Glomerular visceral epithelial cell (primary cell): Measurements from ENCODE around the gene DPP7.
"Not testable (repeated sequence)": the region's sequence is repeated elsewhere in the genome, so short reads cannot be mapped to it uniquely, and the experiment has no call there.

Experiments used
- DNase-seq: peaks from one replicate; pipeline ENCODE4 v3.0.0-alpha.2; 2016; ENCODE audit errors: extremely low spot score

DPP7 gene

DNA sequence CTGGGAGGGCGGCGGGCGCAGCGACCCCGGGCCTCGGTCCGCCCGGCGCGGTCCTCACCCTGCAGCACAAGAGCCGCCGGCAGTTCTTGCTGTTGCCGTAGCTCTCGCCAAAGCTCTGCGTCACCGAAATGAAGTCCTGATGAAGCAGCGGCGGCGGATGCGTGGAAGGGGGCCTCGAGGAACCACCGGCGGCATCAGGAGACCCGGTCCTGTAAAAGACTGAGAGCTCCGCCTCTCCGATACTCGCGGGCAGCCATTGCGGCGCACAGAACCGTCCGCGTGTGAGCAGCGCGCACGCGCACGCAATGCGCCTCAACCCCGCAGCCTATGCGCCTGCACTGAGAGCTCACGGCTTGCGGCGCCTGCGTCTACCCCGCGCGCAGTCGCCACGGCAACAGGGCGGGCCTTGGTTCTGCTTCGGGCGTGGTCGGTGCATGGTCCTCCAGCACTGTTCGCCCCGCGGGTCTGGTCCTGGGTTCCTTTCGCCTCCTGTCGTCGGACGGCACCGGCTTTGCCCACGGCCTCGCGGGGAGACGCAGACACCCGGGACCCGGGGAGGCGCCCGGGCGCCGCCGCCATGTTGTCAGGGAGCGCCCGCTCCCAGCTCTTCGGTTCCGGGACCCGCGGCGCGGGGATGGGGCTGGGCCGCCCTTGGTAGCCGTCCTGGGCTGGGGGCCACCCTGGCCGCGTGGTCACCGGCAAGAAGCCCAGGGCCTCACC, 15.1 kb upstream of the DPP7 start:
- DNase-seq = peak; percentile 91

DNA sequence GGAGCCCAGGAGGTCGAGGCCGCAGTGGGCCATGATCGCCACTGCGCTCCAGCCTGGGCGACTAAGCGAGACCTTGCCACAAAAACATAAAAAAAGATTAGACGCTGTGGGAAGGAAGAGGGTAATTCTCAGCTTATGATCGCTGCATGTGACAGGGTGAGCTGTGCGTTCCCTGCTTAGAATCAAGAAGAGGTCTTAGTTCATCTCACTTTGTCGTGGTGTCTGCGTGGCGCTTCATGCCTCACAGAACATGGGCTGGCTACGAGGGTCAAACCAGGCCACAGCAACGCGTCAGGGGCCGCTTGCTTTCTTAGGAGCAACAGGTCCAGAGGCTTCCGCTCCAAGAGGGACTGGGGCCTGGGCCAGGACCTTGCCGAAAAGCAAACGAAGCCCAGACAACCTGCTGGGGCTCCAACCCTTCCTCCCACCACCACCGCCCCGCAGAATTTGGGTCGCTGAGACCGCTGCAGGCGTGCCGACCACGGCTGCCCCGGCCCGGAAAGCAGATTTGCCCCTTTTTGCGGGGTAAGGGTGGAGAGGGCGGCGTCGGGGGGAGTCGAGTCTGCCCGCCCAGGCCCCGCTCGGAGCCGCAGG, 14.4 kb upstream of the DPP7 start:
- no peak for DNase-seq

- no peak for DNase-seq
These were observed 13.8 kb upstream of the DPP7 start for GRCh38 chr9:137128158-137128861.

DNA sequence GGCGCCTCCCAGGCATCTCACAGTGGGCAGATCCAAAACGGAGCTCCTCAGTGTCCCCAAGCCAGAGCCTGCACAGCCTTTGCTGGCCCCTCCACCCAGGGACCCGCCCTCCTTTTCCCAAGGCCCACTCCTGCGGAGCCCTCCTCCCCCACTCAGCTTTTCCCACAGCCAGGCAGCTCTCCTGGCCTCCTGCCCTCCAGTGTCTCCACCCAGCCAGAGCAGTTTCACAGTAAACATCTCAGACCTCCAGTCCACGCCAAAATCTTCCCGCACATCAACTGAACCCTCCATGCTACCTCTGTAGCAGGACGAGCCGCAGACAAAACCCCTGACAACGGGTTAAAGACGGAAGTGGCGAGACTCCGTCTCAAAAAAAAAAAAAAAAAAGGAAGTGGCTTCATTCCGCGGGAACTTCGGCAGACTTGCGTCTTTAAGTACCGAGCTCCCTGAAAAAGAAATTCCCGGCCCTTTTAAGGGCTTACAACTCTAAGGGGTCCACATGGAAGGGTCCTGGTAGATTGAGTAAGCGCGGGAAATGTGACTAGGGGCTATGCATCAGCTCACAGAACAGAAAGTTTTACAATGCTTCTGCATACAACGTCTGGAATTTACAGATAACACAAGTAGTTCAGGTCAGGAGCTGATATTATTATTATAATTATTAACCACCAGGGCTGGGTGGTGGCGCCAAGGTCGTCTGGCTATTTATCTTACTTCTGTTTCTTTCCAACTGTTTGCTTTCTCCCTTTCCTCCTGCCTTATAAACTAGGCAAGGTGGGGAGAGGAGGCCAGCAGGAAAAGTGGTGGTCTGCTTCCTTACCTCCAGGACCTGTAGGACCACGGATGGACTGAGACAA, 13.0 kb upstream of the DPP7 start:
- DNase-seq = no peak

- DNase-seq = no peak
These were observed 12.3 kb upstream of the DPP7 start for GRCh38 chr9:137126786-137127185.

GRCh38 chr9:137123952-137124462, 9.5 kb upstream of the DPP7 start:
- DNase-seq = not testable (repeated sequence)

GRCh38 chr9:137123468-137123837, 8.9 kb upstream of the DPP7 start:
- DNase-seq = no peak

DNA sequence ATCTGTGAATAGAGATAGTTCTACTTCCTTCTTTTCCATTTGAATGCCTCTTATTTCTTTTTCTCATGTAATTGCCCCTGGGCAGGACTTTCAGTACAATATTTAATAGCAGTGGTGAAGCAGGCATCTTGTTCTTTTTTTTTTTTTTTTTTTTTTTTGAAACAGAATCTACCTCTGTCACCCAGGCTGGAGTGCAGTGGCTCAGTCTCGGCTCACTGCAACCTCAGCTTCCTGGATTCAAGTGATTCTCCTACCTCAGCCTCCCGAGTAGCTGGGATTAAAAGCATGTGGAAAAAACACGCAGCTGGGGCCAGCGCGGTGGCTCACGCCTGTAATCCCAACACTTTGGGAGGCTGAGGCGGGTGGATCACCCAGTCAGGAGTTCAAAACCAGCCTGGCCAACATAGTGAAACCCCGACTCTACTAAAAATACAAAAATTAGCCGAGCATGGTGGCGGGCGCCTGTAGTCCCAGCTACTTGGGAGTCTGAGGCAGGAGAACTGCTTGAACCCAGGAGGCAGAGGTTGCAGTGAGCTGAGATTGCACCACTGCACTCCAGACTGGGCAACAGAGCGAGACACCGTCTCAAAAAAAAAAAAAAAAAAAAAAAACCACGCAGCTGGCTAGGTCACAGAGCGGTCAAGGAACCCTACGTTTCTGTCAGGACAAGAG, 8.4 kb upstream of the DPP7 start:
- not testable (repeated sequence) for DNase-seq

- DNase-seq = not testable (repeated sequence)
These were observed 7.6 kb upstream of the DPP7 start for GRCh38 chr9:137121927-137122795.

DNA sequence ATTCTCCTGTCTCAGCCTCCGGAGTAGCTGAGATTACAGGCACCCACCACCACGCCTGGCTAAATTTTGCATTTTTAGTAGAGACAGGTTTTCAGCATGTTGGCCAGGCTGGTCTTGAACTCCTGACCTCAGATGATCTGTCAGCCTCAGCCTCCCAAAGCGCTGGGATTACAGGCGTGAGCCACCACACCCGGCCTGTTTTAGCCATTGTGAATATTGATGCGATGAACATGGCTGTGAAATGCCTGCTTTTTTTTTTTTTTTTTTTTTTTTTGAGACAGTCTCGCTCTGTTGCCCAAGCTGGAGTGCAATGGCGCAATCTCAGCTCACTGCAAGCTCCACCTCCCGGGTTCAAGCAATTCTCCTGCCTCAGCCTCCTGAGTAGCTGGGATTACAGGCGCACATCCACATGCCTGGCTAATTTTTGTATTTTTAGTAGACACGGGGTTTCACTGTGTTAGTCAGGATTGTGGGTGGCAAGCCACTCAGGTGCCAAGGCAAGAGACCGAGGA, 3.6 kb upstream of the DPP7 start:
- not testable (repeated sequence) for DNase-seq

- DNase-seq = no peak
These were observed 2.8 kb upstream of the DPP7 start for GRCh38 chr9:137117269-137117731.

DNA sequence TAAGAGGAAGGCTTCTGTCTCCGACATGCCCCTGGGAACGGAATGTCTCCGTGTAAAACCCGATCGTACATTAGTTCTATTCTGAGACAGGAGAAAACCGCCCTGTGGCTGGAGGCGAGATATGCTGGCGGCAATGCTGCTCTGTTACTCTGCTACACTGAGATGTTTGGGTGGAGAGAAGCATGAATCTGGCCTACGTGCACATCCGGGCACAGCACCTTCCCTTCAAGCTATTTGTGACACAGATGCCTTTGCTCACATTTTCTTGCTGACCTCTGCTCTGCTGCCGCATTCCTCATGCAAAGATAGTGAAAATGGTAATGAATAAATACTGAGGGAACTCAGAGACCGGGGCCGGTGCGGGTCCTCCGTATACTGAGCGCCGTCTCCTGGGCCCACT, 2.2 kb upstream of the DPP7 start:
- DNase-seq = no peak

GRCh38 chr9:137116027-137116507, 1.5 kb upstream of the DPP7 start:
- DNase-seq = no peak

- no peak for DNase-seq
These were observed 977 bp upstream of the DPP7 start for GRCh38 chr9:137115394-137116026.

DNA sequence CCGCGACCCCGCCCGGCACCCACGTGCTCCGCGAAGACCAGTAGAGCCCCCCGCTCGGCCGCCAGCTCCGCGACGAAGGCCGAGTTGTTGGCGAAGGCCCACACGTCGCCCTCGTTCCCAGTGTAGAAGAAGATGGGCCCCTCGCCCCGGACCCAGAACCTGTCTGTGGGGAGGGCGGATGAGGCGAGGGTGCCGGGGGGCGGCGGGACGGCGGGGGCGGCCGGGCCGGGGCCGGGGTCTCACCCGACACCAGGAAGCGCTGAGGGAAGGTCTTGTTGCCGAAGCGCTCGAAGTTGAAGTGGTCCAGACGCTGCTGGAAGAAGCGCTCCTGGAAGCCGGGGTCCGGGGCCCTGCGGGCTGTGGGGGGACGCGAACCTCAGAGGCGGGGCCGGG, 317 bp downstream of the DPP7 start:
- no peak for DNase-seq

GRCh38 chr9:137113385-137114159, 961 bp downstream of the DPP7 start:
- no peak for DNase-seq

DNA sequence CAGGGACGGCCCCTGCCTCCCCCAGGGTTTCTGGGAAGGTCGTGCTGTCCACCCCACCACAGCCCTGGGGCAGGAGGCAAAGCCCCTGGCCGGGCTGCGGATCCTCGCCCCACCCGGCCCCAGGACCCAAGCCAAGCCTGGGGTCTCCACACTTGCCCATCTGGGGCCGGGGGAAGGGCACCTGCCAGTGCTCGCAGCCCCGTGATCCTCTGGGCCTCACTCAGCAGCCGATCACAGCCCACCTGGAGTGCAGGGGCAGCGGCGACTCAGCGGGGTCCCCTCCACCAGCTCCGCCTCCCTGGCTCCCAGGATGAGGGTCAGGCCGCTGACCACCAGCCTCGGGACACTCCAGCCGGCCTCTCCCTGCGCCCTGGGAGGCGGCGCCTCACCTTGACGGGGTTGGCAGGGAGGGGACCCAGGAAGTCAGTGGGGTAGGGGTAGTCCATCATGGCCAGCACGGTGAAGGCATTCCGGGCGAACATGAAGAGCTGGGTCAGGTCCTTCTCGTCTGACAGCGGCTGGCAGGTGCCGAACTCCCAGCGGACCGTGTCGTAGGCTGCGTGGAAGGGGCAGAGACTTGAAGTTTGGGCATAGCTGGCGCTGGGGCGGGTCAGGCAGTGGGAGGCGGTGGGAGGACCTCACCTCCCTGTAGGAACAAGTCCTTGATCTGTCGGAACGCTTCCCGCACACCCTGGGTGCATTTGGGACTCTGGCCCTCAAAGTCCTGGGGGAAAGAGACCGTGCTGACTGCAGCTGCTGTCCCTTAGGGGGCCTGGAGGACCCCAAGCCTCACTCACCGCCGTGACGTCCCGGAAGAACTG, 1.8 kb downstream of the DPP7 start:
- DNase-seq = no peak
